HepG2 (cell line): ENCODE data around the gene ATP5F1E. TPM values are rescaled to one million over a fixed set of nuclear protein-coding genes. Genes with fewer than 3 reads are reported as not detected.

Experiments
- CBX5 ChIP-seq: sonication (generic); formaldehyde crosslinking; IDR thresholded peaks from 2 replicates; pipeline ENCODE4 v1.4.0; 2020; ENCODE audit warnings: missing genetic modification reagents, borderline replicate concordance
- DNMT3B ChIP-seq: conservative IDR thresholded peaks from 2 replicates; pipeline ENCODE4 v1.6.1; 2016; ENCODE audit warnings: missing biosample characterization, control low read depth
- ELK4 ChIP-seq: sonication (generic); formaldehyde crosslinking; IDR thresholded peaks from 2 replicates; pipeline ENCODE4 v1.9.0; 2021; ENCODE audit warnings: missing genetic modification reagents, borderline replicate concordance
- EP300 ChIP-seq, 3 experiments: sonication (generic) in 1 of 3; formaldehyde crosslinking in 1 of 3; IDR thresholded peaks; 2 replicates each; pipeline versions ENCODE4 v1.5.1 to v1.6.1; 2011 to 2020; ENCODE audit warnings: low read depth in 2 of 3, low read length in 2 of 3, borderline replicate concordance in 1 of 3, improper control_type of control experiment in 1 of 3, mild to moderate bottlenecking in 1 of 3, missing genetic modification reagents in 1 of 3, moderate library complexity in 1 of 3
- GATAD1 ChIP-seq: IDR thresholded peaks from 2 replicates; pipeline ENCODE4 v1.6.1; 2016; ENCODE audit warnings: missing genetic modification reagents, missing compliant biosample characterization
- GMEB1 ChIP-seq: sonication (generic); formaldehyde crosslinking; IDR thresholded peaks from 2 replicates; pipeline ENCODE4 v1.5.1; 2020; ENCODE audit warnings: missing genetic modification reagents, mild to moderate bottlenecking, borderline replicate concordance
- GTF2F1 ChIP-seq: fragments of 150-350 bp; IDR thresholded peaks from 2 replicates; pipeline ENCODE4 v1.6.1; 2014; ENCODE audit warnings: low read length
- MATR3 ChIP-seq: sonication (generic); formaldehyde crosslinking; IDR thresholded peaks from 2 replicates; pipeline ENCODE4 v1.4.0; 2020; ENCODE audit warnings: missing genetic modification reagents
- MBNL3 ChIP-seq: fragments of 250-450 bp; sonication (Bioruptor Pico); conservative IDR thresholded peaks from 2 replicates; pipeline ENCODE4 v1.8.0; 2022; ENCODE audit warnings: mild to moderate bottlenecking, inconsistent platforms
- NCOR1 ChIP-seq: fragments of 200-600 bp; sonication (generic); IDR thresholded peaks from 2 replicates; pipeline ENCODE4 v1.7.0; 2017; ENCODE audit warnings: antibody characterized with exemption, low read length, borderline replicate concordance
- RXRA ChIP-seq: sonication (generic); formaldehyde crosslinking; IDR thresholded peaks from 2 replicates; pipeline ENCODE4 v1.5.1; 2020; ENCODE audit warnings: missing genetic modification reagents
- SMAD9 ChIP-seq: sonication (generic); formaldehyde crosslinking; IDR thresholded peaks from 2 replicates; pipeline ENCODE4 v1.5.1; 2020; ENCODE audit warnings: mild to moderate bottlenecking, missing genetic modification reagents
- STAT5B ChIP-seq: sonication (generic); formaldehyde crosslinking; IDR thresholded peaks from 2 replicates; pipeline ENCODE4 v1.4.0; 2020; ENCODE audit warnings: missing genetic modification reagents
- TBP ChIP-seq: sonication (generic); formaldehyde crosslinking; IDR thresholded peaks from 2 replicates; pipeline ENCODE4 v1.5.0; 2020; ENCODE audit warnings: missing genetic modification reagents
- TCF7L2 ChIP-seq: IDR thresholded peaks from 2 replicates; pipeline ENCODE4 v1.6.1; 2011; ENCODE audit warnings: mild to moderate bottlenecking, low read depth, low read length, moderate library complexity
- TRAFD1 ChIP-seq: sonication (generic); formaldehyde crosslinking; IDR thresholded peaks from 2 replicates; pipeline ENCODE4 v1.5.1; 2020; ENCODE audit warnings: missing genetic modification reagents, mild to moderate bottlenecking, borderline replicate concordance
- TSC22D2 ChIP-seq: sonication (generic); formaldehyde crosslinking; IDR thresholded peaks from 2 replicates; pipeline ENCODE4 v1.5.1; 2020; ENCODE audit warnings: missing genetic modification reagents, mild to moderate bottlenecking, borderline replicate concordance
- ZBTB21 ChIP-seq: sonication (generic); formaldehyde crosslinking; IDR thresholded peaks from 2 replicates; pipeline ENCODE4 v1.4.0; 2020; ENCODE audit warnings: missing genetic modification reagents
- ZBTB8A ChIP-seq: sonication (generic); formaldehyde crosslinking; IDR thresholded peaks from 2 replicates; pipeline ENCODE4 v1.4.0; 2020; ENCODE audit warnings: mild to moderate bottlenecking, low read depth, missing genetic modification reagents, borderline replicate concordance
- ZFP37 ChIP-seq: sonication (generic); formaldehyde crosslinking; IDR thresholded peaks from 2 replicates; pipeline ENCODE4 v1.4.0; 2020; ENCODE audit warnings: missing genetic modification reagents, borderline replicate concordance
- ZNF20 ChIP-seq: sonication (generic); formaldehyde crosslinking; IDR thresholded peaks from 2 replicates; pipeline ENCODE4 v1.4.0; 2020; ENCODE audit warnings: mild to moderate bottlenecking, moderate library complexity, missing genetic modification reagents
- ZNF205 ChIP-seq: IDR thresholded peaks from 2 replicates; pipeline ENCODE4 v1.6.1; 2018; ENCODE audit warnings: missing biosample characterization, missing genetic modification reagents
- ZNF224 ChIP-seq: sonication (generic); formaldehyde crosslinking; IDR thresholded peaks from 2 replicates; pipeline ENCODE4 v1.5.0; 2020; ENCODE audit warnings: mild to moderate bottlenecking, missing genetic modification reagents
- ZNF430 ChIP-seq: sonication (generic); formaldehyde crosslinking; IDR thresholded peaks from 2 replicates; pipeline ENCODE4 v1.9.0; 2021; ENCODE audit warnings: mild to moderate bottlenecking, missing genetic modification reagents
- ZNF513 ChIP-seq: sonication (generic); formaldehyde crosslinking; conservative IDR thresholded peaks from 2 replicates; pipeline ENCODE4 v1.5.0; 2020; ENCODE audit warnings: missing genetic modification reagents
- polyA plus RNA-seq, 8 experiments: library from polyadenylated mRNA; depleted of rRNA in 3 of 8; stranded (reverse) in 7 of 8; unstranded in 1 of 8; fragments of >200 nt; fragmentation: Illumina TruSeq in 4 of 8; extraction: Trizol in 4 of 8; gene quantifications; 2 replicates each; pipeline versions ENCODE4 v1.2.1 to v1.2.3, GENCODE V29; 2011 to 2016; ENCODE audit warnings: low read depth in 4 of 8, missing spikeins in 1 of 8, mixed read lengths in 1 of 8; ENCODE audit not compliant: insufficient read depth in 1 of 8
- total RNA-seq, 5 experiments: library from RNA; depleted of rRNA; stranded (reverse); fragments of >200 nt; fragmentation: Illumina TruSeq; extraction: Trizol; gene quantifications; 2 replicates each; pipeline ENCODE4 v1.2.3, GENCODE V29; 2016; ENCODE audit warnings: low read depth in 1 of 5

The ATP5F1E gene
- total and polyA plus RNA-seq, 2 of the 13 experiments (the other 11 are each of a cell fraction or from before 2014, with no cell fraction given) = 121 to 134 TPM

- no peak for TF ChIP-seq GMEB1 (CRISPR knock-in tag)
- TF ChIP-seq NCOR1 = no peak
- no peak for TF ChIP-seq TCF7L2
- no peak for TF ChIP-seq ZNF430
- TF ChIP-seq ZNF20 (CRISPR knock-in tag) = no peak
- no peak for TF ChIP-seq SMAD9 (CRISPR knock-in tag)
- TF ChIP-seq GTF2F1 = no peak
- peak in 1 of 2 experiments; percentile 18; a peak in 1 of 4 replicates for TF ChIP-seq EP300 (IDR thresholded peaks at IDR 0.05; ENCODE audit: low read depth in 2 of 2, low read length in 2 of 2)
- TF ChIP-seq EP300 (CRISPR knock-in tag; IDR thresholded peaks at IDR 0.05; ENCODE audit: borderline replicate concordance) = no peak
- no peak for TF ChIP-seq ZNF205
- no peak; the same call in 1 of the 2 replicates for TF ChIP-seq RXRA
- no peak for TF ChIP-seq ZBTB8A (CRISPR knock-in tag)
- no peak for TF ChIP-seq TBP (CRISPR knock-in tag)
- no peak for TF ChIP-seq TRAFD1
- TF ChIP-seq GATAD1 (CRISPR knock-in tag) = 0 out of 2 replicates have a peak, but pooled peaks have one; percentile 17
- TF ChIP-seq MBNL3 (CRISPR knock-in tag) = no peak
- no peak for TF ChIP-seq MATR3 (CRISPR knock-in tag)
- TF ChIP-seq ZNF224 (CRISPR knock-in tag) = no peak
- TF ChIP-seq ELK4 (CRISPR knock-in tag) = no peak
- no peak for TF ChIP-seq ZBTB21 (CRISPR knock-in tag)
- TF ChIP-seq CBX5 (CRISPR knock-in tag) = no peak
- TF ChIP-seq STAT5B (CRISPR knock-in tag) = no peak
- TF ChIP-seq TSC22D2 (CRISPR knock-in tag) = no peak
- TF ChIP-seq DNMT3B = no peak
- TF ChIP-seq ZNF513 (CRISPR knock-in tag) = no peak
- no peak for TF ChIP-seq ZFP37 (CRISPR knock-in tag)
Observed at GRCh38 chr20:59010321-59010994, 21.7 kb downstream of the ATP5F1E start (continued).
